HEK293T (cell line): ENCODE measurements around the gene CRIM1.

ENCODE experiments used
- CTCF ChIA-PET: fragments of 350-600 bp; formaldehyde crosslinking; extraction: SDS; loops from one replicate; lab custom pipeline; 2021; ENCODE audit warnings: antibody characterized with exemption, inconsistent platforms; lab: Yijun Ruan, JAX
- POLR2A ChIA-PET: fragments of 350-600 bp; formaldehyde crosslinking; extraction: SDS; loops from one replicate; lab custom pipeline; 2020; ENCODE audit warnings: antibody characterized with exemption, inconsistent platforms; lab: Yijun Ruan, JAX
- DNase-seq: peaks from one replicate; pipeline ENCODE4 v3.0.0; 2012; ENCODE audit warnings: mixed read lengths; ENCODE audit errors: extremely low spot score
- ARNT ChIP-seq: fragments of 450-650 bp; IDR thresholded peaks from 2 replicates; pipeline ENCODE4 v1.6.1; 2017; ENCODE audit warnings: mild to moderate bottlenecking
- BHLHE40 ChIP-seq: fragments of 450-650 bp; IDR thresholded peaks from 2 replicates; pipeline ENCODE4 v1.6.1; 2016; ENCODE audit warnings: mild to moderate bottlenecking, moderate library complexity, borderline replicate concordance
- CTBP1 ChIP-seq: fragments of 450-650 bp; IDR thresholded peaks from 2 replicates; pipeline ENCODE4 v1.6.1; 2016; ENCODE audit warnings: borderline replicate concordance
- ELF4 ChIP-seq: fragments of 450-650 bp; IDR thresholded peaks from 2 replicates; pipeline ENCODE4 v1.6.1; 2017; ENCODE audit warnings: antibody characterized with exemption
- FOXA1 ChIP-seq: fragments of 450-650 bp; IDR thresholded peaks from 2 replicates; pipeline ENCODE4 v1.6.1; 2016; ENCODE audit warnings: mild to moderate bottlenecking
- FOXK2 ChIP-seq: fragments of 450-650 bp; IDR thresholded peaks from 2 replicates; pipeline ENCODE4 v1.6.1; 2016; ENCODE audit warnings: mild to moderate bottlenecking
- FOXM1 ChIP-seq: fragments of 450-650 bp; IDR thresholded peaks from 2 replicates; pipeline ENCODE4 v1.6.1; 2017; ENCODE audit warnings: mild to moderate bottlenecking, borderline replicate concordance
- HDGF ChIP-seq: fragments of 450-650 bp; IDR thresholded peaks from 2 replicates; pipeline ENCODE4 v1.6.1; 2017; ENCODE audit warnings: antibody characterized with exemption, borderline replicate concordance
- L3MBTL2 ChIP-seq: fragments of 450-650 bp; conservative IDR thresholded peaks from 2 replicates; pipeline ENCODE4 v1.6.1; 2016; ENCODE audit warnings: mild to moderate bottlenecking
- LEF1 ChIP-seq: fragments of 450-650 bp; IDR thresholded peaks from 2 replicates; pipeline ENCODE4 v1.6.1; 2017; ENCODE audit warnings: mild to moderate bottlenecking, borderline replicate concordance
- NFRKB ChIP-seq: fragments of 450-650 bp; IDR thresholded peaks from 2 replicates; pipeline ENCODE4 v1.6.1; 2016; ENCODE audit warnings: mild to moderate bottlenecking, moderate library complexity
- SP1 ChIP-seq: fragments of 450-650 bp; IDR thresholded peaks from 2 replicates; pipeline ENCODE4 v1.6.1; 2017
- SUZ12 ChIP-seq: fragments of 450-650 bp; IDR thresholded peaks from 2 replicates; pipeline ENCODE4 v1.6.1; 2016; ENCODE audit warnings: mild to moderate bottlenecking
- TARDBP ChIP-seq: fragments of 450-650 bp; IDR thresholded peaks from 2 replicates; pipeline ENCODE4 v1.6.1; 2016
- ZNF384 ChIP-seq: fragments of 450-650 bp; IDR thresholded peaks from 2 replicates; pipeline ENCODE4 v1.6.1; 2016
- TF ChIP-seq, protein P1 (sequence below): fragments of 450-650 bp; IDR thresholded peaks from 2 replicates; pipeline ENCODE4 v1.6.1; 2016

Gene CRIM1

DNA sequence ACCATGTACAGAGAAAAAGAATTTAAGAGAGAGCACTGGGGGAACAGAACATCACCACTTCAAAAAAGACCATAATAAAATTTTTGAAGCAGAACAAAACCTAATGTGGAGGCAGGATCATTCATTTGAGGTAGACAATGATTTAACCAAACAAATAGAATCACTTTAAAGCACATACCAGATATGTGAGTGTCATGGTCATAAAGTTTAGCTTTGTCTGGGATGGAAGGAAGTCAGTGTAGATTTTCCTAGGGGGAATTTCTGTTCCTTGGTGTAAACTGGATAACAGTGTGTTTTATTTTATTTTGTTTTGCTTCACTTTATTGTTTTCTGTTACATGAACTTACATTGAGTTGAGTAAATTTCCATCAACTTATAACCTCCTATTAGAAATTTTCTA, 120.8 kb downstream of the CRIM1 start:
- no peak for DNase-seq
- CTCF ChIA-PET, result interaction anchor here (0.7 to 1.0 kb wide), 2 partner anchors 38 to 124 kb away, joined by 3 read pairs; no protein-coding TSS in a partner anchor
- TF ChIP-seq FOXA1 (no peak), SP1 (no peak), CTBP1 (no peak), L3MBTL2 (no peak), LEF1 (no peak), TARDBP (no peak), SUZ12 (no peak), NFRKB (no peak), ZNF384 (no peak), FOXK2 (no peak), FOXM1 (no peak), ELF4 (no peak)
- TF ChIP-seq, protein P1, sequence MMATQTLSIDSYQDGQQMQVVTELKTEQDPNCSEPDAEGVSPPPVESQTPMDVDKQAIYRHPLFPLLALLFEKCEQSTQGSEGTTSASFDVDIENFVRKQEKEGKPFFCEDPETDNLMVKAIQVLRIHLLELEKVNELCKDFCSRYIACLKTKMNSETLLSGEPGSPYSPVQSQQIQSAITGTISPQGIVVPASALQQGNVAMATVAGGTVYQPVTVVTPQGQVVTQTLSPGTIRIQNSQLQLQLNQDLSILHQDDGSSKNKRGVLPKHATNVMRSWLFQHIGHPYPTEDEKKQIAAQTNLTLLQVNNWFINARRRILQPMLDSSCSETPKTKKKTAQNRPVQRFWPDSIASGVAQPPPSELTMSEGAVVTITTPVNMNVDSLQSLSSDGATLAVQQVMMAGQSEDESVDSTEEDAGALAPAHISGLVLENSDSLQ, result no peak
- POLR2A ChIA-PET, result no interaction called here

GRCh38 chr2:36477315-36477714, 121.7 kb downstream of the CRIM1 start:
- TF ChIP-seq NFRKB, result no peak
- no peak for DNase-seq
- POLR2A ChIA-PET, result no interaction called here
- CTCF ChIA-PET, result interaction anchor here (0.6 kb wide), 1 partner anchor 18 kb away, joined by 3 read pairs; no protein-coding TSS in a partner anchor

DNA sequence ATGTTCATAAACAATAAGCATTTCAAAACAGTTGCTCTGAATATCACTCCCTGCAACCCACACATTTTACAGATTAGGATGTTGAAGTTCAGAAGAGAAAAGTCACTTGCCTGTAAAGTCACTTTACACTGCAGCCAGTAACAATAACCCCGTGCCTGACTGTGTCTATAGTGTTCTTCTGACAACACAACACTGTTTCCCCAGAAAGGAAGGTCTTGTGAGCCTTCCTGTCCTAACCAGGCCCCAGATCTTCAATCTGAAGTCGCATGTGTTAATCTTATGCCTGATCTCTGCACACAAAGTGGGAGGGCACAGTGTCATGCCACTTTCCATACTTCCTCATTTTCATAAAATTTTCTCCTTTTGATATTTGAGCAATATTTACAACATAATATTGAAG, 122.2 kb downstream of the CRIM1 start:
- DNase-seq, result no peak
- CTCF ChIA-PET, result interaction anchor here (0.6 kb wide), 1 partner anchor 18 kb away, joined by 3 read pairs; no protein-coding TSS in a partner anchor
- TF ChIP-seq NFRKB, result no peak
- no peak for TF ChIP-seq FOXK2
- TF ChIP-seq FOXA1, result no peak
- no peak for TF ChIP-seq LEF1
- no peak for TF ChIP-seq ARNT
- TF ChIP-seq CTBP1, result no peak
- TF ChIP-seq SUZ12, result no peak
- TF ChIP-seq TARDBP, result no peak
- no peak for TF ChIP-seq BHLHE40
- TF ChIP-seq FOXM1, result no peak
- TF ChIP-seq ELF4, result no peak
- TF ChIP-seq ZNF384, result no peak
- no peak for TF ChIP-seq SP1
- POLR2A ChIA-PET, result no interaction called here

GRCh38 chr2:36478332-36478738, 122.8 kb downstream of the CRIM1 start:
- no peak for DNase-seq
- CTCF ChIA-PET, result no interaction called here
- POLR2A ChIA-PET, result no interaction called here
- TF ChIP-seq BHLHE40 (no peak), ARNT (no peak), TARDBP (no peak), ELF4 (no peak), ZNF384 (no peak), NFRKB (no peak), FOXA1 (no peak), SP1 (no peak), SUZ12 (no peak), LEF1 (no peak), FOXK2 (no peak), L3MBTL2 (no peak), CTBP1 (no peak), FOXM1 (no peak), HDGF (no peak)
- TF ChIP-seq, protein P1, result no peak

DNA sequence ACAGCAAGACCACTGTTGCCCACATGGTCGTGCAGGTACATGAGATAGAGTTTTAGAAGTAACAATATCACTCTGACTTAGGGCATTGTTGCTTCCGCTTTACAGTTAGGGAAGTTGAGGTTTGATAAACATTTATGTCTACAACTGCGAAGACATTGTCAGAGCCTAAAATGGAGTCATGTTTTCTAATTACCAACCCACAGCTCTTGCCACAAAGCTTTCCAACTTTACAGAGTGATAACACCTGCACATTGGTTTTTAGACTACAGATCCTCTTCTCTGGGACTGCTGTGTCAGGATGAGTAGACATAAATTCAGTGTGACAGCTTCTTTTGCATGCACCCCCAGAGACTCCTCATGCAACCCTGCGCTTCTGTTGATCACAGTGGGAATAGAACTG, 123.4 kb downstream of the CRIM1 start:
- DNase-seq, result no peak
- TF ChIP-seq FOXA1, result no peak
- TF ChIP-seq ZNF384, result no peak
- no peak for TF ChIP-seq LEF1
- no peak for TF ChIP-seq L3MBTL2
- no peak for TF ChIP-seq FOXM1
- ChIA-PET POLR2A (no interaction called here), CTCF (no interaction called here)

DNA sequence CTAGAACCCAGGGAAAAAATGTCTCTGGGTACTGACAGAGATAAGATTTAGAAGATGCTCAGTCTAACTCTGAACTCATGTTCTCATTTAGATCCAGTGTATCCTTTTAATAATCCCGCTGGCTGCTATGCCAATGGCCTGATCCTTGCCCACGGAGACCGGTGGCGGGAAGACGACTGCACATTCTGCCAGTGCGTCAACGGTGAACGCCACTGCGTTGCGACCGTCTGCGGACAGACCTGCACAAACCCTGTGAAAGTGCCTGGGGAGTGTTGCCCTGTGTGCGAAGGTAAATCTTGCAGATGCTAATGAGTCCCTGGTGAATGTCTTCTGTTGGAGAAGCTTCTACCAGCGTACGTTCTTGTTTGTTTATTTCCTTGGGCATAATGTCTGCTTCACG, 123.8 kb downstream of the CRIM1 start:
- DNase-seq, result no peak
- POLR2A ChIA-PET, result no interaction called here
- TF ChIP-seq SP1 (no peak), L3MBTL2 (no peak), CTBP1 (no peak), BHLHE40 (no peak), ZNF384 (no peak), SUZ12 (no peak), ARNT (no peak), HDGF (no peak), FOXK2 (no peak), FOXA1 (no peak), TARDBP (no peak), NFRKB (no peak), ELF4 (no peak), LEF1 (no peak), FOXM1 (no peak)
- TF ChIP-seq, protein P1, result no peak
- CTCF ChIA-PET, result no interaction called here

DNA sequence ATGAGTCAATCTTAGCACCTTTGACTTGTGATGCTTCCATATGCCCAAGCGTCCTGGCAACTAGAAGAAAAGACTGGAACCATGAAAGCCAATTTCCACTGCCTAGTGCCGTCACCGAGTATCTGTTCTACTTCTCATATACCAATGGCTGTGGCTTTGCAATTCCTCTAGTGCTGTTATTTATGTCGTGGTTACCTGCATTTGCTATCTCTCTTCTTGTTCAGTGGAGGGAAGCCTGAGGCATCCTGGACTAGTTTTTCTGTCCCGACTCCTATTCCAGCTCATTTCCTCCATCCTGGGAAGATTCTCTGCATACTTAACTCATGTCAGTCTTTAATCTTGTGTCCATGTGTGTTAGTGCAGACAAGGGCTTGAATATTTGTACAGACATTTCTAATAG, 124.5 kb downstream of the CRIM1 start:
- no peak for DNase-seq
- CTCF ChIA-PET, result no interaction called here
- POLR2A ChIA-PET, result no interaction called here
- no peak for TF ChIP-seq BHLHE40
- TF ChIP-seq, protein P1, result no peak
- no peak for TF ChIP-seq TARDBP
- TF ChIP-seq CTBP1, result no peak
- no peak for TF ChIP-seq L3MBTL2
- no peak for TF ChIP-seq SUZ12
